GM19023 (cell line): ENCODE results near the gene TCIRG1.

Experiments used
- ATAC-seq: cut with Tn5 transposase; IDR thresholded peaks from one replicate; pipeline ENCODE4 v1.9.1; 2021; ENCODE audit warnings: mild to moderate bottlenecking, moderate library complexity; ENCODE audit not compliant: unreplicated experiment

TCIRG1 gene

GRCh38 chr11:68049509-68050370, 10.9 kb downstream of the TCIRG1 start:
- ATAC-seq = no peak

- no peak for ATAC-seq
Measured at GRCh38 chr11:68050371-68050841, 11.6 kb downstream of the TCIRG1 start.

GRCh38 chr11:68051191-68052136, 12.6 kb downstream of the TCIRG1 start:
- ATAC-seq = no peak

- no peak for ATAC-seq
Measured at GRCh38 chr11:68052137-68052873, 13.5 kb downstream of the TCIRG1 start.

GRCh38 chr11:68053117-68053516, 14.3 kb downstream of the TCIRG1 start:
- no peak for ATAC-seq

GRCh38 chr11:68053981-68054812, 15.4 kb downstream of the TCIRG1 start:
- no peak for ATAC-seq

GRCh38 chr11:68056317-68057285, 17.8 kb downstream of the TCIRG1 start:
- no peak for ATAC-seq

- no peak for ATAC-seq
Measured at GRCh38 chr11:68057807-68058206, 19.0 kb downstream of the TCIRG1 start.

- no peak for ATAC-seq
Measured at GRCh38 chr11:68061508-68061907, 22.7 kb downstream of the TCIRG1 start.

- no peak for ATAC-seq
Measured at GRCh38 chr11:68064926-68065325, 26.1 kb downstream of the TCIRG1 start.

GRCh38 chr11:68065841-68066240, 27.0 kb downstream of the TCIRG1 start:
- no peak for ATAC-seq

GRCh38 chr11:68066742-68067141, 27.9 kb downstream of the TCIRG1 start:
- no peak for ATAC-seq

GRCh38 chr11:68067991-68068390, 29.2 kb downstream of the TCIRG1 start:
- no peak for ATAC-seq

- ATAC-seq = no peak
Measured at GRCh38 chr11:68071281-68072048, 32.6 kb downstream of the TCIRG1 start.

- ATAC-seq = no peak
Measured at GRCh38 chr11:68074584-68075352, 35.9 kb downstream of the TCIRG1 start.

GRCh38 chr11:68076371-68077042, 37.7 kb downstream of the TCIRG1 start:
- ATAC-seq = no peak
